ENCODE results near the gene LMF1. TPM values are rescaled to one million over a fixed set of nuclear protein-coding genes. Genes with fewer than 3 reads are reported as not detected.

The LMF1 gene
- total and polyA plus RNA-seq, 9 of the 15 experiments (the other 6 are each of a cell fraction or from before 2014, with no cell fraction given): 0.11 to 1.6 (median 0.55) TPM; not detected in 1

GRCh38 chr16:924806-925205, 46.0 kb downstream of the LMF1 start:
- TF ChIP-seq ZNF133 (CRISPR knock-in tag; IDR thresholded peaks at IDR 0.05) (no peak), BRD9 (IDR thresholded peaks at IDR 0.05; ENCODE audit: low read depth, partially characterized antibody) (no peak), ZBTB17 (CRISPR knock-in tag; IDR thresholded peaks at IDR 0.05) (no peak), ZBTB11 (CRISPR knock-in tag; IDR thresholded peaks at IDR 0.05) (no peak)
- Histone ChIP-seq H3K79me2 (ENCODE audit: control insufficient read depth, insufficient read depth, low read length) (no peaks in the 10 kb centered on the region), H2AFZ (ENCODE audit: low read depth, low read length) (no peak overlapping the region), H3K4me1 (replicated peaks in 1 of 2; ENCODE audit: control insufficient read depth in 2 of 2, insufficient read depth in 2 of 2, low read length in 2 of 2) (peaks cover 0 to 10% of the 10 kb centered on the region in 2 experiments; a peak in 1 of 5 replicates), H3K9me1 (ENCODE audit: control insufficient read depth, insufficient read depth, low read length) (no peaks in the 10 kb centered on the region), H3K4me3 (no peak overlapping the region), H3K4me2 (ENCODE audit: insufficient read depth, low read length) (no peak overlapping the region), H3K9me3 (replicated peaks; ENCODE audit: control insufficient read depth, insufficient read depth, low read depth, low read length) (no peaks in the 10 kb centered on the region; the same call in 1 of the 2 replicates), H4K20me1 (replicated peaks; ENCODE audit: control insufficient read depth, insufficient read depth, low read length) (peaks cover 8% of the 10 kb centered on the region), H3K27me3 (ENCODE audit: control insufficient read depth in 2 of 2, insufficient read depth in 2 of 2, low read length in 2 of 2) (peaks cover 45 to 86% of the 10 kb centered on the region in 2 experiments), H3K27ac (ENCODE audit: extremely low read depth, low read depth, low read length) (no peak overlapping the region), H3K9ac (ENCODE audit: insufficient read depth in 1 of 2, low read depth in 2 of 2, low read length in 2 of 2) (no peak overlapping the region), H3K36me3 (ENCODE audit: control insufficient read depth, insufficient read depth, low read length) (no peaks in the 10 kb centered on the region)
- in situ Hi-C loops (cut with MboI) (no loop called here), intact Hi-C loops (cut with micrococcal nuclease) (no loop called here)
- DNase-seq (ENCODE audit: extremely low read depth in 1 of 4, low spot score in 3 of 4) (no peak), FAIRE-seq (no peak), ATAC-seq (no peak)
- no TSS peak for BruUV-seq (replicated peaks)
- CTCF ChIA-PET (ENCODE audit: low intra/inter-chr PET ratio): no interaction called here
- POLR2A ChIA-PET: interaction anchor here (1.1 kb wide), 1 partner anchor 12 kb away, joined by 4 read pairs; no protein-coding TSS in a partner anchor
- WGBS (ENCODE audit: insufficient coverage, low coverage, missing lambda C conversion rate): 3% methylated on average over 9 of the region's 13 CpGs

Data from K562 (cell line).